Tibial nerve (tissue), 3 donors: ENCODE results near the gene NT5DC4.

Experiments
- CTCF ChIP-seq, 5 experiments: fragments of 200-600 bp in 3 of 5; fragments of 450-650 bp in 2 of 5; sonication (generic) in 3 of 5; IDR thresholded peaks; one replicate each; pipeline ENCODE4 v1.5.1; 2016 to 2019; ENCODE audit warnings: antibody characterized with exemption in 5 of 5, mild to moderate bottlenecking in 3 of 5, moderate library complexity in 2 of 5
- POLR2A ChIP-seq, 2 donors: fragments of 450-650 bp; IDR thresholded peaks; one replicate each; pipeline ENCODE4 v1.6.1; 2017; ENCODE audit warnings: antibody characterized with exemption in 2 of 2, mild to moderate bottlenecking in 2 of 2, moderate library complexity in 2 of 2

- TF ChIP-seq POLR2A (IDR thresholded peaks at IDR 0.05) (no peak), CTCF (IDR thresholded peaks at IDR 0.05) (no peak)
Observed at GRCh38 chr2:112693596-112693995, 27.2 kb upstream of the NT5DC4 start.
